Chondrocyte (in vitro differentiated cells): ENCODE results near the gene SLC16A9. TPM values are rescaled to one million over a fixed set of nuclear protein-coding genes. Genes with fewer than 3 reads are reported as not detected.

Source experiments
- DNase-seq: peaks from one replicate; pipeline ENCODE4 v3.0.0; 2021; ENCODE audit warnings: mixed read lengths, low spot score
- H3K27ac Mint-ChIP-seq: one replicate; pipeline ENCODE4 v1.8.0; 2021; ENCODE audit warnings: mild to moderate bottlenecking, moderate library complexity, mixed read lengths; ENCODE audit not compliant: unreplicated experiment
- H3K27me3 Mint-ChIP-seq: 2 replicates; pipeline ENCODE4 v1.8.0; 2021; ENCODE audit warnings: low read depth, mixed read lengths
- H3K36me3 Mint-ChIP-seq: 2 replicates; pipeline ENCODE4 v1.8.0; 2021; ENCODE audit warnings: low read depth, mixed read lengths
- H3K4me1 Mint-ChIP-seq: 2 replicates; pipeline ENCODE4 v1.8.0; 2021; ENCODE audit warnings: low read depth, mild to moderate bottlenecking, mixed read lengths
- H3K4me3 Mint-ChIP-seq: one replicate; pipeline ENCODE4 v1.8.0; 2021; ENCODE audit warnings: mild to moderate bottlenecking, moderate library complexity, mixed read lengths; ENCODE audit not compliant: unreplicated experiment
- H3K9me3 Mint-ChIP-seq: 2 replicates; pipeline ENCODE4 v1.8.0; 2021; ENCODE audit warnings: low read depth, mixed read lengths
- CTCF ChIP-seq: fragments of 200-600 bp; sonication (generic); IDR thresholded peaks from 2 replicates; pipeline ENCODE4 v1.5.0; 2021; ENCODE audit warnings: antibody characterized with exemption, mild to moderate bottlenecking, moderate library complexity
- total RNA-seq: library from RNA; stranded (reverse); gene quantifications from 3 replicates; pipeline ENCODE4 v1.2.1, GENCODE V29; 2021

The SLC16A9 gene
- total RNA-seq, 1 donor from 2014 or later: 1.2 TPM

GRCh38 chr10:59626523-59626869 lies 83.2 kb downstream of the SLC16A9 start:
- no peak for DNase-seq
- Mint-ChIP-seq H3K4me1 (no peaks in the 10 kb centered on the region), H3K4me3 (no peak overlapping the region), H3K9me3 (no peaks in the 10 kb centered on the region), H3K27ac (no peak overlapping the region), H3K36me3 (no peaks in the 10 kb centered on the region), H3K27me3 (peaks cover 20% of the 10 kb centered on the region)
- TF ChIP-seq CTCF: no peak

DNA sequence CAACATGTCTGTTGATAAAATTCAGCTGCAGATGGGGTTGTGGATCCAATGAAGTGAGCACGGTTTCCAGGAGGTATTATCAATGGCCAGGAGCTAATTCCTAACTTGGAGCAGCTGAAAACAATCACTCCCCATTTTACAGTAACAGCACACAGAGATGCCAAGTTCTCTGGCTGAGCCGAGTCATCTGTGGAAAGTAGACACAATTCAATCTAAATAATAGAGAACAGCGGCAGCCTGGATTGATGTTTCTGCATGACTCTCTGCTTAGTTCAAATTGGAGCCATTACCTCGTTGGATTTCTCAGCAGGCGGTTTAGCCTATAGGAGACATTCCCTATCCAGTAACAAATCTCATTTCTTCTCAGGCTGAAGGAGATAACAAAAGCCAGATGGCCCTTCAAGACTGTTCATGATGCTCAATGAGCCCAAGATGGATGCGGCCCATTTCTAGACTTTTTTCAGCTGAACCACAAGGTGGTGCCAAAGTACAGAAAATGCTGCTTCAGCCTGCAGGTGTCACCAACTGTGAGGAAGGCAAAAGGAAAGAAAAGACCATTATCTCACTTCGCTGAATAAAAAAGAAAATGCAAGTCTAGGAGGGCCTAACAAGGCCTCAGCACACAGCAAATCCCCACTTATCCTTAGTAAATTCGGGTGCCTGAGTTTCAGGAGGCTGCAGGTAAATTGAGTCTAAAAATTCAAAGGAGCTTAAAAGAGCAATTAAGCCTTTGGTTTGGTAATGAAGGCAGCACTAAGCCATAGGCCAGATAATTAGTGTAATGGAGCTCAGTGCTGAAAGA lies 83.7 kb downstream of the SLC16A9 start:
- H3K36me3 Mint-ChIP-seq: no peaks in the 10 kb centered on the region
- peak; percentile 96 for TF ChIP-seq CTCF
- no peaks in the 10 kb centered on the region for H3K4me1 Mint-ChIP-seq
- H3K4me3 Mint-ChIP-seq: no peak overlapping the region
- no peak for DNase-seq
- no peak overlapping the region for H3K27ac Mint-ChIP-seq
- H3K9me3 Mint-ChIP-seq: no peaks in the 10 kb centered on the region
- peaks cover 16% of the 10 kb centered on the region for H3K27me3 Mint-ChIP-seq

- peaks cover 10% of the 10 kb centered on the region for H3K27me3 Mint-ChIP-seq
- no peak for TF ChIP-seq CTCF
- no peak overlapping the region for H3K4me3 Mint-ChIP-seq
- no peaks in the 10 kb centered on the region for H3K36me3 Mint-ChIP-seq
- no peaks in the 10 kb centered on the region for H3K9me3 Mint-ChIP-seq
- no peak overlapping the region for H3K27ac Mint-ChIP-seq
- H3K4me1 Mint-ChIP-seq: no peaks in the 10 kb centered on the region
- no peak for DNase-seq
These were observed 84.7 kb downstream of the SLC16A9 start for GRCh38 chr10:59624951-59625350.

DNA sequence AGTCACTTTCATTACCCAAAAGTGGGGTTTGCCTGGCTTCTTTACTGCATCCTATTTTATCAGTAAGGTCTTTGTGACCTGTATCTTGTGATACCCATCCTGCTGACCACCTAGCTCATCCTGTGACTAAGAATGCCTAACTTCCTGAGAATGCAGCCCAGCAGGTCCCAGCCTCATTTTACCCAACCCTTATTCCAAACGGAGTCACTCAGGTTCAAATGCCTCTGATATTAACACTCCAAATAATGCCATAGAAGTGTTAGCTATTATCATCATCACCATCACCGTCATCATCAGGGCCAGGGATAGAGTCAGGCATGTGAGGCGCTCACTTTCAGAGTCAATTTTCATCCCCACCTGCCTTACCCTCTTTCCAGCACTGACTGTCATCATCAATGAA lies 85.5 kb downstream of the SLC16A9 start:
- H3K9me3 Mint-ChIP-seq: no peaks in the 10 kb centered on the region
- H3K36me3 Mint-ChIP-seq: no peaks in the 10 kb centered on the region
- H3K4me3 Mint-ChIP-seq: no peak overlapping the region
- no peaks in the 10 kb centered on the region for H3K4me1 Mint-ChIP-seq
- H3K27ac Mint-ChIP-seq: no peak overlapping the region
- DNase-seq: no peak
- peaks cover 4% of the 10 kb centered on the region for H3K27me3 Mint-ChIP-seq
- no peak for TF ChIP-seq CTCF

GRCh38 chr10:59623133-59624121 lies 86.2 kb downstream of the SLC16A9 start:
- Mint-ChIP-seq H3K4me3 (no peak overlapping the region), H3K36me3 (no peaks in the 10 kb centered on the region), H3K9me3 (no peaks in the 10 kb centered on the region), H3K27me3 (peaks cover 2% of the 10 kb centered on the region), H3K4me1 (peaks cover 6% of the 10 kb centered on the region), H3K27ac (no peak overlapping the region)
- no peak for DNase-seq
- TF ChIP-seq CTCF: no peak
